ENCODE data around the gene NELFA. TPM values are rescaled to one million over a fixed set of nuclear protein-coding genes. Genes with fewer than 3 reads are reported as not detected.

The NELFA gene
- total and polyA plus RNA-seq, 10 of the 15 experiments (the other 5 are each of a cell fraction or from before 2014, with no cell fraction given): 0.39 to 38.6 (median 16.7) TPM

DNA sequence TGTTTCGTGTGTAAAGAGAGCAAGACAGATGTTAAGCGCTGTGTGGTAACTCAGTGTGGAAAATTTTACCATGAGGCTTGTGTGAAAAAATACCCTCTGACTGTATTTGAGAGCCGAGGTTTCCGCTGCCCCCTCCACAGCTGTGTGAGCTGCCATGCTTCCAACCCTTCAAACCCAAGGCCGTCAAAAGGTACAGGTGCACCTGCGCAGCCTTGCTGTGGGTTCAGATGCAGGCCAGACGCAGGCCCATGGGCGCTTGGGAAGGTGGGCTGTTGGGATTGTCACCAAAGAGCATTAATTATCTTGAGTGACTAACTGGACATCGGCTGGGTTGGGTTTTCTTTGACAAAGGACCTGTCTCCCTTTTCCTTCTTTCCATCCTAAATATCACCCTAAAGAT lies 55.4 kb downstream of the NELFA start:
- DNase-seq (ENCODE audit: low read depth, low spot score) (no peak), FAIRE-seq (no peak), ATAC-seq (no peak)
- H3K4me2 ChIP-seq (ENCODE audit: control insufficient read depth, insufficient read depth): no peak overlapping the region
- H3K4me3 ChIP-seq: no peak overlapping the region
- peaks cover 27 to 35% of the 10 kb centered on the region in 2 experiments for H3K36me3 ChIP-seq (ENCODE audit: control insufficient read depth in 2 of 2, insufficient read depth in 2 of 2, low read length in 1 of 2)
- H3K27ac ChIP-seq (ENCODE audit: control insufficient read depth, insufficient read depth): no peak overlapping the region
- ChIA-PET CTCF (no interaction called here), SMC1A (ENCODE audit: uncharacterized antibody, unreplicated experiment) (no interaction called here), RAD21 (ENCODE audit: unreplicated experiment) (no interaction called here), POLR2A (no interaction called here)
- TF ChIP-seq NR2F1 (conservative IDR thresholded peaks at IDR 0.05): no peak
- no peak for TF ChIP-seq HDAC6 (IDR thresholded peaks at IDR 0.05; ENCODE audit: unreplicated experiment)
- no peak for TF ChIP-seq POLR2AphosphoS5 (IDR thresholded peaks at IDR 0.05; ENCODE audit: low read length)
- TF ChIP-seq SUPT20H (IDR thresholded peaks at IDR 0.05; ENCODE audit: borderline replicate concordance, control insufficient read depth, low read depth, low read length): no peak
- TF ChIP-seq, protein P1, sequence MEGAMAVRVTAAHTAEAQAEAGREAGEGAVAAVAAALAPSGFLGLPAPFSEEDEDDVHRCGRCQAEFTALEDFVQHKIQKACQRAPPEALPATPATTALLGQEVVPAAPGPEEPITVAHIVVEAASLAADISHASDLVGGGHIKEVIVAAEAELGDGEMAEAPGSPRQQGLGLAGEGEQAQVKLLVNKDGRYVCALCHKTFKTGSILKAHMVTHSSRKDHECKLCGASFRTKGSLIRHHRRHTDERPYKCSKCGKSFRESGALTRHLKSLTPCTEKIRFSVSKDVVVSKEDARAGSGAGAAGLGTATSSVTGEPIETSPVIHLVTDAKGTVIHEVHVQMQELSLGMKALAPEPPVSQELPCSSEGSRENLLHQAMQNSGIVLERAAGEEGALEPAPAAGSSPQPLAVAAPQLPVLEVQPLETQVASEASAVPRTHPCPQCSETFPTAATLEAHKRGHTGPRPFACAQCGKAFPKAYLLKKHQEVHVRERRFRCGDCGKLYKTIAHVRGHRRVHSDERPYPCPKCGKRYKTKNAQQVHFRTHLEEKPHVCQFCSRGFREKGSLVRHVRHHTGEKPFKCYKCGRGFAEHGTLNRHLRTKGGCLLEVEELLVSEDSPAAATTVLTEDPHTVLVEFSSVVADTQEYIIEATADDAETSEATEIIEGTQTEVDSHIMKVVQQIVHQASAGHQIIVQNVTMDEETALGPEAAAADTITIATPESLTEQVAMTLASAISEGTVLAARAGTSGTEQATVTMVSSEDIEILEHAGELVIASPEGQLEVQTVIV (IDR thresholded peaks at IDR 0.05; ENCODE audit: borderline replicate concordance, partially characterized antibody): no peak
- no peak for TF ChIP-seq NR2C2 (IDR thresholded peaks at IDR 0.05; ENCODE audit: borderline replicate concordance, control insufficient read depth, insufficient read length, low read depth)
- no peak for TF ChIP-seq MXI1 (IDR thresholded peaks at IDR 0.05; ENCODE audit: low read depth, low read length)
- no peak for TF ChIP-seq ETV6 (conservative IDR thresholded peaks at IDR 0.05 in 1 of 2, IDR thresholded peaks at IDR 0.05 in 1 of 2; ENCODE audit: borderline replicate concordance in 1 of 2, low read depth in 1 of 2)
- no peak for TF ChIP-seq TARDBP (IDR thresholded peaks at IDR 0.05; ENCODE audit: borderline replicate concordance)
- no peaks in the 10 kb centered on the region for H3K79me2 ChIP-seq (ENCODE audit: control insufficient read depth, insufficient read depth, low read length)
- WGBS (ENCODE audit: insufficient coverage, insufficient replicate concordance, low lambda C conversion rate, missing lambda C conversion rate): 91% methylated on average over 9 of the region's 9 CpGs
- H3K4me1 ChIP-seq (ENCODE audit: control insufficient read depth, insufficient read depth, low read length): no peaks in the 10 kb centered on the region
- no TSS peak for BruUV-seq (replicated peaks)
- H3K9ac ChIP-seq (ENCODE audit: control insufficient read depth, insufficient read depth, low read length): no peak overlapping the region
- no peaks in the 10 kb centered on the region for H3K9me3 ChIP-seq (replicated peaks; ENCODE audit: control insufficient read depth, insufficient read depth, low read length)
- no peaks in the 10 kb centered on the region for H4K20me1 ChIP-seq (ENCODE audit: control insufficient read depth, insufficient read depth)
- H2AFZ ChIP-seq (ENCODE audit: control insufficient read depth, low read depth, low read length): no peak overlapping the region
- intact Hi-C loops (cut with micrococcal nuclease; ENCODE audit: unreplicated experiment) (no loop called here), in situ Hi-C loops (cut with MboI) (no loop called here)
- H3K27me3 ChIP-seq (replicated peaks in 1 of 2; ENCODE audit: control insufficient read depth in 2 of 2, insufficient read depth in 2 of 2, low read length in 1 of 2): no peaks in the 10 kb centered on the region

Data from GM12878 (cell line).